Measurements from ENCODE around the gene EMP2. TPM values are rescaled to one million over a fixed set of nuclear protein-coding genes. Genes with fewer than 3 reads are reported as not detected.

Gene EMP2
- total and polyA plus RNA-seq, 2 of the 4 experiments (the other 2 are of a cell fraction): 13.8 to 18.3 TPM

GRCh38 chr16:10548404-10548803, 32.0 kb downstream of the EMP2 start:
- peaks cover 18% of the 10 kb centered on the region for H3K36me3 ChIP-seq (ENCODE audit: control insufficient read depth, insufficient read depth, low read length)
- BruUV-seq (replicated peaks): no TSS peak
- H4K8ac ChIP-seq (ENCODE audit: low read depth in 2 of 2, low read length in 2 of 2): no peak overlapping the region
- H3K79me1 ChIP-seq (ENCODE audit: low read depth in 1 of 2, low read length in 2 of 2): peaks cover 8 to 14% of the 10 kb centered on the region in 2 experiments; a peak in 3 of 4 replicates
- no peak overlapping the region for H4K91ac ChIP-seq (ENCODE audit: insufficient read depth, low read depth, low read length)
- H3K23ac ChIP-seq (ENCODE audit: low read depth, low read length): no peak overlapping the region
- H3K27me3 ChIP-seq (ENCODE audit: control insufficient read depth, insufficient read depth, low read length): no peaks in the 10 kb centered on the region
- ChIA-PET POLR2A (ENCODE audit: unreplicated experiment) (no interaction called here), CTCF (no interaction called here)
- H2AFZ ChIP-seq (replicated peaks; ENCODE audit: low read length, poor library complexity): no peak overlapping the region
- dilution Hi-C loops (cut with HindIII; ENCODE audit: low sequenced_read_pairs, unreplicated experiment) (no loop called here), intact Hi-C loops (cut with micrococcal nuclease) (no loop called here), in situ Hi-C loops (cut with MboI; ENCODE audit: low sequenced_read_pairs) (no loop called here)
- no peak overlapping the region for H3K14ac ChIP-seq (replicated peaks; ENCODE audit: low read depth, low read length)
- no peak overlapping the region for H2BK15ac ChIP-seq (ENCODE audit: low read depth, low read length)
- H3K4me2 ChIP-seq (ENCODE audit: low read depth, low read length): no peak overlapping the region
- DNase-seq (no peak), ATAC-seq (ENCODE audit: low read depth) (no peak)
- no peak overlapping the region for H2AK5ac ChIP-seq (ENCODE audit: low read depth, low read length)
- no peak overlapping the region for H3K4me3 ChIP-seq (ENCODE audit: insufficient read depth, low read depth, low read length)
- no peak overlapping the region for H4K5ac ChIP-seq (ENCODE audit: low read depth, low read length)
- no peak overlapping the region for H2AK9ac ChIP-seq (replicated peaks; ENCODE audit: low read depth, low read length, poor library complexity)
- H2BK120ac ChIP-seq (ENCODE audit: low read depth, low read length): no peak overlapping the region
- no peak overlapping the region for H3K56ac ChIP-seq (ENCODE audit: extremely low read depth, insufficient read depth, low read length)
- WGBS, 2 experiments (ENCODE audit: extremely low coverage in 2 of 2, insufficient read length in 1 of 2): no CpG with 5 or more reads among the region's 1 CpG
- H3K4me1 ChIP-seq (ENCODE audit: control insufficient read depth, insufficient read depth, low read length): no peaks in the 10 kb centered on the region
- no peaks in the 10 kb centered on the region for H4K20me1 ChIP-seq (ENCODE audit: insufficient read depth, low read length)
- H3K18ac ChIP-seq (ENCODE audit: low read depth, low read length): no peak overlapping the region
- H2BK20ac ChIP-seq (ENCODE audit: low read depth, low read length): no peak overlapping the region
- TF ChIP-seq RAD21 (IDR thresholded peaks at IDR 0.05; ENCODE audit: low read length): no peak
- TF ChIP-seq USF2 (IDR thresholded peaks at IDR 0.05; ENCODE audit: low read depth, low read length): no peak
- TF ChIP-seq CHD1 (IDR thresholded peaks at IDR 0.05; ENCODE audit: low read depth, low read length): no peak
- TF ChIP-seq BHLHE40 (IDR thresholded peaks at IDR 0.05; ENCODE audit: low read depth, low read length): no peak
- no peak for TF ChIP-seq CTCF (conservative IDR thresholded peaks at IDR 0.05; ENCODE audit: low read depth, low read length)
- no peak for TF ChIP-seq RCOR1 (IDR thresholded peaks at IDR 0.05; ENCODE audit: insufficient replicate concordance, low read length)
- no peak overlapping the region for H3K9ac ChIP-seq (ENCODE audit: low read depth, low read length)
- H3K9me3 ChIP-seq (ENCODE audit: control insufficient read depth, insufficient read depth, low read length): peaks cover 4% of the 10 kb centered on the region; the same call in 1 of the 2 replicates
- H3K9me1 ChIP-seq (ENCODE audit: insufficient read depth, low read length): peaks cover 4% of the 10 kb centered on the region; the same call in 1 of the 2 replicates
- no peak overlapping the region for H2BK5ac ChIP-seq (ENCODE audit: low read depth, low read length, poor library complexity, severe bottlenecking)
- no peak overlapping the region for H3K4ac ChIP-seq (ENCODE audit: low read depth, low read length)
- no peak overlapping the region for H3K27ac ChIP-seq (ENCODE audit: insufficient read depth, low read length)
